ENCODE measurements around the gene F7.
"Not testable (repeated sequence)": the region's sequence is repeated elsewhere in the genome, so short reads cannot be mapped to it uniquely, and the experiment has no call there.

F7 gene

GRCh38 chr13:113155982-113156655, 50.5 kb downstream of the F7 start:
- H3K9me3 ChIP-seq (ENCODE audit: insufficient read depth, low read length) = no peaks in the 10 kb centered on the region
- H3K4me1 ChIP-seq (ENCODE audit: insufficient read depth, insufficient read length) = peaks cover 7% of the 10 kb centered on the region
- no peak overlapping the region for H3K4me3 ChIP-seq (ENCODE audit: insufficient read length, low read depth)
- no peaks in the 10 kb centered on the region for H3K36me3 ChIP-seq (ENCODE audit: insufficient read depth, insufficient read length, low read length)
- no peak overlapping the region for H3K9ac ChIP-seq (ENCODE audit: insufficient read length, low read depth)
- no peak for DNase-seq (ENCODE audit: low read depth, low spot score)
- no peak for TF ChIP-seq SUZ12 (IDR thresholded peaks at IDR 0.05; ENCODE audit: extremely low read depth, insufficient read depth, insufficient read length)
- TF ChIP-seq YY1 (IDR thresholded peaks at IDR 0.05; ENCODE audit: insufficient read depth, insufficient read length) = no peak
- TF ChIP-seq ZNF274 (IDR thresholded peaks at IDR 0.05; ENCODE audit: low read depth, low read length) = no peak
- peaks cover 29% of the 10 kb centered on the region for H3K27me3 ChIP-seq (ENCODE audit: insufficient read depth, insufficient read length)

GRCh38 chr13:113157206-113157928, 51.8 kb downstream of the F7 start:
- no peaks in the 10 kb centered on the region for H3K36me3 ChIP-seq (ENCODE audit: insufficient read depth, insufficient read length, low read length)
- peaks cover 17% of the 10 kb centered on the region for H3K27me3 ChIP-seq (ENCODE audit: insufficient read depth, insufficient read length)
- H3K4me3 ChIP-seq (ENCODE audit: insufficient read length, low read depth) = no peak overlapping the region
- no peak overlapping the region for H3K9ac ChIP-seq (ENCODE audit: insufficient read length, low read depth)
- no peak for TF ChIP-seq YY1 (IDR thresholded peaks at IDR 0.05; ENCODE audit: insufficient read depth, insufficient read length)
- TF ChIP-seq ZNF274 (IDR thresholded peaks at IDR 0.05; ENCODE audit: low read depth, low read length) = no peak
- no peak for TF ChIP-seq SUZ12 (IDR thresholded peaks at IDR 0.05; ENCODE audit: extremely low read depth, insufficient read depth, insufficient read length)
- no peaks in the 10 kb centered on the region for H3K9me3 ChIP-seq (ENCODE audit: insufficient read depth, low read length)
- DNase-seq (ENCODE audit: low read depth, low spot score) = no peak
- peaks cover 5% of the 10 kb centered on the region for H3K4me1 ChIP-seq (ENCODE audit: insufficient read depth, insufficient read length)

GRCh38 chr13:113157929-113158747, 52.5 kb downstream of the F7 start, which contains the start of gene PROZ:
PROZ (plus strand) TSS chr13:113158648; CDS start chr13:113158661, 13 bp downstream.
- Histone ChIP-seq H3K4me1 (ENCODE audit: insufficient read depth, insufficient read length) (peaks cover 5% of the 10 kb centered on the region), H3K27me3 (ENCODE audit: insufficient read depth, insufficient read length) (peaks cover 16% of the 10 kb centered on the region), H3K4me3 (ENCODE audit: insufficient read length, low read depth) (no peak within 1 kb of the TSS), H3K9me3 (ENCODE audit: insufficient read depth, low read length) (no peaks in the 10 kb centered on the region), H3K36me3 (ENCODE audit: insufficient read depth, insufficient read length, low read length) (no peaks in the 10 kb centered on the region), H3K9ac (ENCODE audit: insufficient read length, low read depth) (peak within 1 kb of the TSS; percentile 26)
- DNase-seq (ENCODE audit: low read depth, low spot score) = no peak
- no peak for TF ChIP-seq SUZ12 (IDR thresholded peaks at IDR 0.05; ENCODE audit: extremely low read depth, insufficient read depth, insufficient read length)
- TF ChIP-seq YY1 (IDR thresholded peaks at IDR 0.05; ENCODE audit: insufficient read depth, insufficient read length) = no peak
- no peak for TF ChIP-seq ZNF274 (IDR thresholded peaks at IDR 0.05; ENCODE audit: low read depth, low read length)

- peaks cover 5% of the 10 kb centered on the region for H3K4me1 ChIP-seq (ENCODE audit: insufficient read depth, insufficient read length)
- no peaks in the 10 kb centered on the region for H3K36me3 ChIP-seq (ENCODE audit: insufficient read depth, insufficient read length, low read length)
- no peak overlapping the region for H3K4me3 ChIP-seq (ENCODE audit: insufficient read length, low read depth)
- peak overlapping the region; percentile 26 for H3K9ac ChIP-seq (ENCODE audit: insufficient read length, low read depth)
- no peaks in the 10 kb centered on the region for H3K9me3 ChIP-seq (ENCODE audit: insufficient read depth, low read length)
- H3K27me3 ChIP-seq (ENCODE audit: insufficient read depth, insufficient read length) = peaks cover 17% of the 10 kb centered on the region
- no peak for DNase-seq (ENCODE audit: low read depth, low spot score)
- no peak for TF ChIP-seq YY1 (IDR thresholded peaks at IDR 0.05; ENCODE audit: insufficient read depth, insufficient read length)
Observed at GRCh38 chr13:113158946-113159345, 53.4 kb downstream of the F7 start.

DNA sequence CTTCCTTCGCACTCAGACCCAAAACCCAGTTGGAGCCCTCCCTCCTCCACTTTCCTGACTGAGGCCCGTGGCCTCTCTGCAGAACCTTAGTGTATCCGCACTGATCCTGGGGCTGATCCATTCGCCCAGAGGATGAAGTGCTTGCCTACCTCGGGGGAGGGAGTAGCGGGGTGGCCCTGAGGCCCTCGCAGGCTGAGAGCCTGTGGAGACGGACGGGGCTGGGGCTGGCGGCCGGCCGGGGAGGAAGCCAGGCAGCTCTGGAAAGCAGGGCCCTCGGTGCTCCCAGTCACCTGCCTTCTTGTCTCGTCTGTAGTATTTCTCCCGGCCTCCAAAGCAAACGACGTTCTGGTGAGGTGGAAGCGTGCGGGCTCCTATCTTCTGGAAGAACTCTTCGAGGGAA, 54.1 kb downstream of the F7 start:
- Histone ChIP-seq H3K36me3 (ENCODE audit: insufficient read depth, insufficient read length, low read length) (peaks cover 2% of the 10 kb centered on the region), H3K9me3 (ENCODE audit: insufficient read depth, low read length) (no peaks in the 10 kb centered on the region), H3K27me3 (ENCODE audit: insufficient read depth, insufficient read length) (peaks cover 17% of the 10 kb centered on the region), H3K9ac (ENCODE audit: insufficient read length, low read depth) (no peak overlapping the region), H3K4me3 (ENCODE audit: insufficient read length, low read depth) (no peak overlapping the region), H3K4me1 (ENCODE audit: insufficient read depth, insufficient read length) (peaks cover 5% of the 10 kb centered on the region)
- TF ChIP-seq ZNF274 (IDR thresholded peaks at IDR 0.05; ENCODE audit: low read depth, low read length) (no peak), YY1 (IDR thresholded peaks at IDR 0.05; ENCODE audit: insufficient read depth, insufficient read length) (no peak), SUZ12 (IDR thresholded peaks at IDR 0.05; ENCODE audit: extremely low read depth, insufficient read depth, insufficient read length) (no peak)
- DNase-seq (ENCODE audit: low read depth, low spot score) = no peak

- Histone ChIP-seq H3K9me3 (ENCODE audit: insufficient read depth, low read length) (no peaks in the 10 kb centered on the region), H3K4me1 (ENCODE audit: insufficient read depth, insufficient read length) (peaks cover 5% of the 10 kb centered on the region), H3K9ac (ENCODE audit: insufficient read length, low read depth) (no peak overlapping the region), H3K4me3 (ENCODE audit: insufficient read length, low read depth) (no peak overlapping the region), H3K36me3 (ENCODE audit: insufficient read depth, insufficient read length, low read length) (peaks cover 6% of the 10 kb centered on the region), H3K27me3 (ENCODE audit: insufficient read depth, insufficient read length) (peaks cover 17% of the 10 kb centered on the region)
- no peak for DNase-seq (ENCODE audit: low read depth, low spot score)
- TF ChIP-seq ZNF274 (IDR thresholded peaks at IDR 0.05; ENCODE audit: low read depth, low read length) = no peak
- no peak for TF ChIP-seq SUZ12 (IDR thresholded peaks at IDR 0.05; ENCODE audit: extremely low read depth, insufficient read depth, insufficient read length)
- no peak for TF ChIP-seq YY1 (IDR thresholded peaks at IDR 0.05; ENCODE audit: insufficient read depth, insufficient read length)
Observed at GRCh38 chr13:113160983-113161382, 55.4 kb downstream of the F7 start.

- no peak overlapping the region for H3K4me3 ChIP-seq (ENCODE audit: insufficient read length, low read depth)
- H3K9me3 ChIP-seq (ENCODE audit: insufficient read depth, low read length) = no peaks in the 10 kb centered on the region
Observed at GRCh38 chr13:113161433-113161832, 55.8 kb downstream of the F7 start.

GRCh38 chr13:113161975-113162374, 56.4 kb downstream of the F7 start:
- not testable (repeated sequence) for H3K9me3 ChIP-seq (ENCODE audit: insufficient read depth, low read length); H3K4me3 ChIP-seq (ENCODE audit: insufficient read length, low read depth); H3K4me1 ChIP-seq (ENCODE audit: insufficient read depth, insufficient read length); H3K9ac ChIP-seq (ENCODE audit: insufficient read length, low read depth); DNase-seq (ENCODE audit: low read depth, low spot score)
- Histone ChIP-seq H3K27me3 (ENCODE audit: insufficient read depth, insufficient read length) (peaks cover 17% of the 10 kb centered on the region), H3K36me3 (ENCODE audit: insufficient read depth, insufficient read length, low read length) (peaks cover 14% of the 10 kb centered on the region)

More at GRCh38 chr13:113161433-113161832, 55.8 kb downstream of the F7 start:
- H3K4me1 ChIP-seq (ENCODE audit: insufficient read depth, insufficient read length) = peaks cover 5% of the 10 kb centered on the region
- H3K9ac ChIP-seq (ENCODE audit: insufficient read length, low read depth) = no peak overlapping the region
- peaks cover 10% of the 10 kb centered on the region for H3K36me3 ChIP-seq (ENCODE audit: insufficient read depth, insufficient read length, low read length)
- DNase-seq (ENCODE audit: low read depth, low spot score) = no peak
- peaks cover 17% of the 10 kb centered on the region for H3K27me3 ChIP-seq (ENCODE audit: insufficient read depth, insufficient read length)
- TF ChIP-seq SUZ12 (IDR thresholded peaks at IDR 0.05; ENCODE audit: extremely low read depth, insufficient read depth, insufficient read length) (no peak), ZNF274 (IDR thresholded peaks at IDR 0.05; ENCODE audit: low read depth, low read length) (no peak), YY1 (IDR thresholded peaks at IDR 0.05; ENCODE audit: insufficient read depth, insufficient read length) (no peak)
